IPS DF 4.7 (cell line): ENCODE results near the gene TPCN2.
"Not testable (repeated sequence)": the region's sequence is repeated elsewhere in the genome, so short reads cannot be mapped to it uniquely, and the experiment has no call there.

Source experiments
- DNase-seq: peaks from one replicate; pipeline ENCODE4 v3.0.0-alpha.2; 2013; ENCODE audit warnings: low spot score; ENCODE audit errors: extremely low read depth

TPCN2 gene

GRCh38 chr11:69148377-69148762 is 99.6 kb downstream of the TPCN2 start:
- no peak for DNase-seq

- no peak for DNase-seq
These were observed 100.1 kb downstream of the TPCN2 start for GRCh38 chr11:69148806-69149205.

- DNase-seq, result not testable (repeated sequence)
These were observed 100.8 kb downstream of the TPCN2 start for GRCh38 chr11:69149338-69150045.

GRCh38 chr11:69150175-69150574 is 101.4 kb downstream of the TPCN2 start:
- no peak for DNase-seq

- no peak for DNase-seq
These were observed 103.1 kb downstream of the TPCN2 start for GRCh38 chr11:69151836-69152235.

GRCh38 chr11:69152733-69153421 is 104.1 kb downstream of the TPCN2 start:
- DNase-seq, result no peak

GRCh38 chr11:69153661-69154060 is 104.9 kb downstream of the TPCN2 start:
- DNase-seq, result no peak

GRCh38 chr11:69154211-69154913 is 105.6 kb downstream of the TPCN2 start:
- no peak for DNase-seq

GRCh38 chr11:69154938-69155301 is 106.2 kb downstream of the TPCN2 start:
- DNase-seq, result no peak

- DNase-seq, result no peak
These were observed 106.8 kb downstream of the TPCN2 start, which contains the start of gene SMIM38 for GRCh38 chr11:69155302-69156234. Gene SMIM38, plus strand, starts transcription at chr11:69155935. Its CDS starts 1,912 bp downstream, at chr11:69157847.

GRCh38 chr11:69156235-69156639 is 107.5 kb downstream of the TPCN2 start:
- no peak for DNase-seq

GRCh38 chr11:69156673-69157155 is 108.0 kb downstream of the TPCN2 start:
- no peak for DNase-seq

- no peak for DNase-seq
These were observed 108.6 kb downstream of the TPCN2 start for GRCh38 chr11:69157156-69157821.

GRCh38 chr11:69157822-69158231 is 109.1 kb downstream of the TPCN2 start:
- no peak for DNase-seq

- DNase-seq, result no peak
These were observed 109.8 kb downstream of the TPCN2 start for GRCh38 chr11:69158301-69159149.

- no peak for DNase-seq
These were observed 110.6 kb downstream of the TPCN2 start for GRCh38 chr11:69159150-69159852.

GRCh38 chr11:69160296-69161116 is 111.8 kb downstream of the TPCN2 start:
- DNase-seq, result no peak

- DNase-seq, result no peak
These were observed 112.3 kb downstream of the TPCN2 start for GRCh38 chr11:69161117-69161407.
